CD4-positive, alpha-beta T cell treated with Interleukin-2 at 100 ng/mL for 4 hours (primary cell): ENCODE data around the gene IL22RA1.

Source experiments
- DNase-seq: peaks from one replicate; pipeline ENCODE4 v3.0.0-alpha.2; 2020; ENCODE audit warnings: low spot score

Gene IL22RA1

DNA sequence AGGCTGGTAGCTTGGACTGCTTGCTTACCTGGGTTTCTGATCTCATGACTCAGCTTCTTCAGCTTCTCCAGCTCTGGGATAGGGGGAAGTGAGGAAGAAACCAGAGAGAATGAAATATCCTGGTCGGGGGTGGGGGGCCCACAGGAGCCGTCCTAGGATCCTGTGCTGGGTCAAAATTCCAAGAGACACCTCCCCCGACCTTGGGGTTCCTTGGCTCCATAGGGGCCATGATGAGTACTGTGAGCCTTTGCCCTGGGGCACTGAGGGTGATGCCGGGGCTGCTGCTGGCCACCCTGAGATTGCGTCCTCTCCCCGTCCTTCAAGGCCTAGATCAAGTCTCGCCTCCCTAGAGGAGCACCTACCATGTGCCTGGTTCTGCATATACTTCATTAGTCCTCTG, 71.0 kb downstream of the IL22RA1 start:
- DNase-seq, result no peak

DNA sequence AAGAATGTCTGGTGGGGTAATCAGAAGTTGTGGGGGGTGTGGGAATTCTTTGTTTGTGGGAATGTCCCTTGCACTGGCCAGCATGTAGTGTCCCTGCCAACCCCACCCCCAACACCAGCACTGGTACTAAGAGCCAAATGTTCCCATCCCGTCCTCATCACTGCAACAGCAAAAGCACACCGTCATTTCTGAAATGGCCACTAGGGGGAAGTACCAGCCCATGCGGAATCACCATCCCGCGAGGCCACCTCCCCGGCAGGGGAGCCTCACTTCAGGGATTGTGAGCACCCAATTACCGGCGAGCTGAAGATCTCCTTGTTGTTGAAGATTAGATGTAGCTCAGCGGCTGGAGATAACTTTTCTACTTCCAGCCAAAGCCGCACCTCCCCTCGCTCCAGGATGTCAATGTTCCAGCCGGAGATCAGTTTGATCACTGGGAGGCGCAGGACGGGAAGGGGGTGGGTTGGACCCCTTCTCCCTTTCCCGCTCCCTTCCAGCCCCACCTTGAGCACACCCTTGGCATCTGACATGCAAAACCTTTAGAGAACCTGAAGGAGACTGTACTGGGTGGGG, 72.0 kb downstream of the IL22RA1 start:
- DNase-seq, result peak; percentile 75

DNA sequence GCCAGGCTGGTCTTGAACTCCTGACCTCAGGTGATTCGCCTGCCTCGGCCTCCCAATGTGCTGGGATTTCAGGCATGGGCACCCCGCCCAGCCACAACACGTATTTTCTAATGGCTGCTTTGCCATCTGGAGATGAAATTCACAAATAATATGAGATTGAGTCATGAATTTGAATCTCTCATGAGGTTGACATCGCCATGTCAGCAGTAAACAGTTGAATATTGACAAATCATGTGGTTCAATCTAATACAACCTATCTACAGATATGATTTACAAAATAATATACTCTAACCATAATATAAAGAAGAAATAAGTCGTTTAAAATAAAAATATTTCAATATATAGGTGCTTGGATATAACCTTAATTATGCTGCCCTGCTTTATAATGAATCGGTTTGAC, 73.1 kb downstream of the IL22RA1 start:
- DNase-seq, result no peak
